Panc1 (cell line): ENCODE data around the gene SMAGP. TPM values are rescaled to one million over a fixed set of nuclear protein-coding genes. Genes with fewer than 3 reads are reported as not detected.

Experiments
- ATAC-seq: fragments of 200-7000 bp; cut with Tn5 transposase; 2 replicates; pipeline ENCODE4 v1.9.1; 2020; ENCODE audit warnings: mild to moderate bottlenecking, moderate library complexity
- BruUV-seq: library from RNA; stranded (reverse); fragments of 400-500 nt; replicated peaks from 2 replicates; lab custom pipeline; 2021; lab: Mats Ljungman, UMichigan
- CTCF ChIA-PET: fragments of 300-600 bp; sonication (Branson Sonifier 250); formaldehyde crosslinking; loops from one replicate; lab custom pipeline; 2022; ENCODE audit warnings: antibody characterized with exemption; lab: Charles Lee
- POLR2A ChIA-PET: fragments of 300-600 bp; sonication (Branson Sonifier 250); formaldehyde crosslinking; loops from one replicate; lab custom pipeline; 2022; ENCODE audit warnings: antibody characterized with exemption; lab: Charles Lee
- DNase-seq: peaks from one replicate; pipeline ENCODE4 v3.0.0-alpha.2; 2010; ENCODE audit warnings: low read depth, low spot score
- H3K27ac ChIP-seq: 2 replicates; pipeline ENCODE4 v1.5.1; 2011; ENCODE audit warnings: mild to moderate bottlenecking, low read length, inconsistent platforms
- H3K27me3 ChIP-seq: fragments of 200-500 bp; sonication (Bioruptor generic); 2 replicates; pipeline ENCODE4 v1.6.0; 2014; ENCODE audit warnings: low read length, inconsistent platforms; ENCODE audit not compliant: control insufficient read depth, insufficient read depth
- H3K36me3 ChIP-seq: fragments of 200-500 bp; sonication (Bioruptor generic); 2 replicates; pipeline ENCODE4 v1.5.1; 2014; ENCODE audit warnings: inconsistent platforms, mild to moderate bottlenecking, low read length, moderate library complexity; ENCODE audit not compliant: control insufficient read depth, insufficient read depth
- H3K4me1 ChIP-seq: 2 replicates; pipeline ENCODE4 v1.5.1; 2011; ENCODE audit warnings: inconsistent platforms, mild to moderate bottlenecking, low read length, moderate library complexity; ENCODE audit not compliant: control insufficient read depth, insufficient read depth
- H3K4me3 ChIP-seq, 2 experiments: 2 replicates each; pipeline ENCODE4 v1.5.1; 2011 to 2012; ENCODE audit warnings: low read depth in 2 of 2, low read length in 2 of 2, mild to moderate bottlenecking in 2 of 2, inconsistent platforms in 1 of 2, moderate library complexity in 1 of 2
- H3K9me3 ChIP-seq: fragments of 200-500 bp; sonication (Bioruptor generic); 2 replicates; pipeline ENCODE4 v1.5.1; 2014; ENCODE audit warnings: low read depth, mild to moderate bottlenecking, inconsistent platforms, low read length, moderate library complexity; ENCODE audit not compliant: control insufficient read depth, insufficient read depth
- POLR2AphosphoS5 ChIP-seq: IDR thresholded peaks from 2 replicates; pipeline ENCODE4 v1.6.1; 2012; ENCODE audit warnings: mild to moderate bottlenecking, low read depth, low read length, moderate library complexity
- TCF7L2 ChIP-seq: IDR thresholded peaks from 2 replicates; pipeline ENCODE4 v1.6.1; 2011; ENCODE audit warnings: mild to moderate bottlenecking, low read depth, low read length, inconsistent platforms
- in situ Hi-C: cut with HindIII; loops from 2 replicates; pipeline ENCODE4 v1.10.0; 2016; ENCODE audit warnings: low sequenced_read_pairs, low pct_unique_long_range_greater_than_20kb
- intact Hi-C: fragments of 100-400 bp; cut with micrococcal nuclease; formaldehyde crosslinking; loops from one replicate; pipeline ENCODE4 v1.10.0; 2022; ENCODE audit not compliant: unreplicated experiment
- total RNA-seq: library from RNA; stranded (reverse); gene quantifications from one replicate; pipeline ENCODE4 v1.2.1, GENCODE V29; 2021; ENCODE audit not compliant: unreplicated experiment
- TF ChIP-seq, protein P1 (sequence below), 2 experiments: IDR thresholded peaks; 2 replicates each; pipeline ENCODE4 v1.6.1; 2011 to 2012; ENCODE audit warnings: low read depth in 2 of 2, control low read depth in 1 of 2, low read length in 1 of 2, mild to moderate bottlenecking in 1 of 2, moderate library complexity in 1 of 2; ENCODE audit not compliant: insufficient read depth in 1 of 2
- TF ChIP-seq, protein P2 (sequence below): fragments of 450-650 bp; IDR thresholded peaks from 2 replicates; pipeline ENCODE4 v1.5.1; 2017; ENCODE audit warnings: mild to moderate bottlenecking

The SMAGP gene
- total RNA-seq, 1 experiment from 2014 or later: 2.4 TPM

GRCh38 chr12:51246254-51246853 lies 23.9 kb downstream of the SMAGP start:
- Histone ChIP-seq H3K4me1 (no peaks in the 10 kb centered on the region), H3K36me3 (peaks cover 19% of the 10 kb centered on the region), H3K4me3 (no peak overlapping the region), H3K27ac (no peak overlapping the region), H3K27me3 (no peaks in the 10 kb centered on the region), H3K9me3 (no peaks in the 10 kb centered on the region)
- ChIA-PET POLR2A (no interaction called here), CTCF (no interaction called here)
- DNase-seq: no peak
- intact Hi-C loops: no loop called here
- BruUV-seq: no TSS peak
- ATAC-seq: no peak
- in situ Hi-C loops: no loop called here
- TF ChIP-seq POLR2AphosphoS5 (no peak), TCF7L2 (no peak)
- TF ChIP-seq, protein P1, sequence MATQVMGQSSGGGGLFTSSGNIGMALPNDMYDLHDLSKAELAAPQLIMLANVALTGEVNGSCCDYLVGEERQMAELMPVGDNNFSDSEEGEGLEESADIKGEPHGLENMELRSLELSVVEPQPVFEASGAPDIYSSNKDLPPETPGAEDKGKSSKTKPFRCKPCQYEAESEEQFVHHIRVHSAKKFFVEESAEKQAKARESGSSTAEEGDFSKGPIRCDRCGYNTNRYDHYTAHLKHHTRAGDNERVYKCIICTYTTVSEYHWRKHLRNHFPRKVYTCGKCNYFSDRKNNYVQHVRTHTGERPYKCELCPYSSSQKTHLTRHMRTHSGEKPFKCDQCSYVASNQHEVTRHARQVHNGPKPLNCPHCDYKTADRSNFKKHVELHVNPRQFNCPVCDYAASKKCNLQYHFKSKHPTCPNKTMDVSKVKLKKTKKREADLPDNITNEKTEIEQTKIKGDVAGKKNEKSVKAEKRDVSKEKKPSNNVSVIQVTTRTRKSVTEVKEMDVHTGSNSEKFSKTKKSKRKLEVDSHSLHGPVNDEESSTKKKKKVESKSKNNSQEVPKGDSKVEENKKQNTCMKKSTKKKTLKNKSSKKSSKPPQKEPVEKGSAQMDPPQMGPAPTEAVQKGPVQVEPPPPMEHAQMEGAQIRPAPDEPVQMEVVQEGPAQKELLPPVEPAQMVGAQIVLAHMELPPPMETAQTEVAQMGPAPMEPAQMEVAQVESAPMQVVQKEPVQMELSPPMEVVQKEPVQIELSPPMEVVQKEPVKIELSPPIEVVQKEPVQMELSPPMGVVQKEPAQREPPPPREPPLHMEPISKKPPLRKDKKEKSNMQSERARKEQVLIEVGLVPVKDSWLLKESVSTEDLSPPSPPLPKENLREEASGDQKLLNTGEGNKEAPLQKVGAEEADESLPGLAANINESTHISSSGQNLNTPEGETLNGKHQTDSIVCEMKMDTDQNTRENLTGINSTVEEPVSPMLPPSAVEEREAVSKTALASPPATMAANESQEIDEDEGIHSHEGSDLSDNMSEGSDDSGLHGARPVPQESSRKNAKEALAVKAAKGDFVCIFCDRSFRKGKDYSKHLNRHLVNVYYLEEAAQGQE (IDR thresholded peaks at IDR 0.05; ENCODE audit: insufficient read depth in 1 of 2, low read depth in 2 of 2, low read length in 1 of 2): no peak
- TF ChIP-seq, protein P2, sequence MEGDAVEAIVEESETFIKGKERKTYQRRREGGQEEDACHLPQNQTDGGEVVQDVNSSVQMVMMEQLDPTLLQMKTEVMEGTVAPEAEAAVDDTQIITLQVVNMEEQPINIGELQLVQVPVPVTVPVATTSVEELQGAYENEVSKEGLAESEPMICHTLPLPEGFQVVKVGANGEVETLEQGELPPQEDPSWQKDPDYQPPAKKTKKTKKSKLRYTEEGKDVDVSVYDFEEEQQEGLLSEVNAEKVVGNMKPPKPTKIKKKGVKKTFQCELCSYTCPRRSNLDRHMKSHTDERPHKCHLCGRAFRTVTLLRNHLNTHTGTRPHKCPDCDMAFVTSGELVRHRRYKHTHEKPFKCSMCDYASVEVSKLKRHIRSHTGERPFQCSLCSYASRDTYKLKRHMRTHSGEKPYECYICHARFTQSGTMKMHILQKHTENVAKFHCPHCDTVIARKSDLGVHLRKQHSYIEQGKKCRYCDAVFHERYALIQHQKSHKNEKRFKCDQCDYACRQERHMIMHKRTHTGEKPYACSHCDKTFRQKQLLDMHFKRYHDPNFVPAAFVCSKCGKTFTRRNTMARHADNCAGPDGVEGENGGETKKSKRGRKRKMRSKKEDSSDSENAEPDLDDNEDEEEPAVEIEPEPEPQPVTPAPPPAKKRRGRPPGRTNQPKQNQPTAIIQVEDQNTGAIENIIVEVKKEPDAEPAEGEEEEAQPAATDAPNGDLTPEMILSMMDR: no peak; the same call in 1 of the 2 replicates

DNA sequence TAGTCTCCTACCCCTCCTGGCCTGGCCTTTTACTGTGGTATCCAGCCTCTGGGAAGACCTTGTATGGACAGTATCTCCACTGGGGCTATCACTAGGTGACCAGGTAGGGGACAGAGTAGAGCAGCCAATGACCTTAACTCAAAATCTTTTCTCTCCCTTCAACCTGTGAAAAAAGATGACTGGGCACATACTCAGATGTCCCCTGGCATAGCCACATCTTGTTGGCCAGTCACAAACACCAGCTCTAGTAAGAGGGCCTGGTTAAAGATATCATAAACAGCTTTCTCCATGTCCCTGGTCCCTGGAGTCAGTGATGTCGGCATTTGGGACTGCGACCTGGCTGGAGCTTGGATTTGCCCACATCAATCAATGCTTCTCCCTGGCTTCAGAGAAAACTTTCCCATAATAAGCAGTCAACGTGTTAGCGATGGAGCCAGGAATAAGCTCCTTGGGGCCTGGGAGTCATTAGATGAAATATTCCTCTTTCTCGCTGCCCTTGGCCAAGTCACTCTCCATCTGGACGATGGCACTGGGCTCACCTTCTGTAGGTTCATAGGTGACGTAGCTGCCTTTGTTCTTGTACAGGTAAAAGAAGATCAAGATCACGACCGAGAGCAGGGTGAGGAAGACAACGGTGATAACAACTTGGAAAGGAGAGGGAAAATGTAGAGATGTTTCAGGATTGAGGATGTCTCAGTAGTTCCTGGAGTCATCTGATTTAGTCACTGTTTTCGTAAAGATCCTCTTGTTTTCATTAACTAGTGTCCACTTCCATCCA lies 24.6 kb downstream of the SMAGP start:
- no peaks in the 10 kb centered on the region for H3K4me1 ChIP-seq
- no peaks in the 10 kb centered on the region for H3K9me3 ChIP-seq
- ChIA-PET POLR2A (no interaction called here), CTCF (no interaction called here)
- no peaks in the 10 kb centered on the region for H3K27me3 ChIP-seq
- H3K4me3 ChIP-seq: no peak overlapping the region
- H3K27ac ChIP-seq: no peak overlapping the region
- intact Hi-C loops (no loop called here), in situ Hi-C loops (no loop called here)
- no peak for TF ChIP-seq TCF7L2
- TF ChIP-seq POLR2AphosphoS5: no peak
- TF ChIP-seq, protein P1 (IDR thresholded peaks at IDR 0.05; ENCODE audit: insufficient read depth in 1 of 2, low read depth in 2 of 2, low read length in 1 of 2): no peak
- TF ChIP-seq, protein P2: no peak
- no TSS peak for BruUV-seq
- H3K36me3 ChIP-seq: peaks cover 26% of the 10 kb centered on the region
- no peak for DNase-seq
- ATAC-seq: peak; percentile 36; the same call in 1 of the 2 replicates
